Measurements from ENCODE around the gene GNG4.

The GNG4 gene

DNA sequence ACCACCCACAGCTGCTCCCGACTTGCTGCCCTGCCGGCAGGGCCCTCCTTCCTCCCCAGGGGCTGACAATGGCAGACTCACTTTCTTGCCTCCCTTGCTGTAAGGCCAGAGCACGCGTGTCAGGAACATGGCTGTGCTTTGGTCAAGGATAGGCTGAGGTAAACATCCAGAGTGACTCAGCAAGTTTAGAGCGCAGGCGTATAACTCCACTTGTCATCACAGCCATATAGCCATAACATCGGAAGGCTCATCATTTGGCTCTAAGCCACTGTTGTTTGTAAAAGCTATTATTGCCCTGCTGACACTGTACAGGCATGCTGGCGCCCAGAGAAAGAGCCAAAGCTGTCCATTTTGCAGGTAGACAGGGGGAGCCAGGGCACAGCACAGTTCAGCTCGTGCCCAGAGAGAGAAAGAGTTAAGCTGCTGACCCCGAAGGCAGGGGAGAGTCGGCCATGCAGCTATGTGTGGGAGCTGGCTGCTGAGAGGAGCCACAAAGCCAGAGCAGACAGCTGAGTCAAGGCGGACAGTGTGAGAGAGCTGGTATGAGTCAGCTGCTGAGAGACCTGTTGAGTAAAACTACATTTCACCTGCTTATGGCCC, 60.6 kb downstream of the GNG4 start:
- Histone ChIP-seq H3K79me2 (ENCODE audit: insufficient read depth, low read depth) (no peaks in the 10 kb centered on the region), H3K27ac (no peak overlapping the region), H3K27me3 (ENCODE audit: insufficient read depth, low read depth) (no peaks in the 10 kb centered on the region), H3K4me2 (no peak overlapping the region), H3K36me3 (ENCODE audit: insufficient read depth) (no peaks in the 10 kb centered on the region), H2AFZ (ENCODE audit: low read depth) (no peak overlapping the region), H3K4me1 (ENCODE audit: low read depth, poor library complexity, severe bottlenecking) (no peaks in the 10 kb centered on the region), H3K9ac (no peak overlapping the region), H4K20me1 (ENCODE audit: insufficient read depth) (no peaks in the 10 kb centered on the region), H3K4me3 (IDR thresholded peaks at IDR 0.05; ENCODE audit: insufficient read depth, low read depth, low read length) (no peak overlapping the region)
- TF ChIP-seq, protein P1, sequence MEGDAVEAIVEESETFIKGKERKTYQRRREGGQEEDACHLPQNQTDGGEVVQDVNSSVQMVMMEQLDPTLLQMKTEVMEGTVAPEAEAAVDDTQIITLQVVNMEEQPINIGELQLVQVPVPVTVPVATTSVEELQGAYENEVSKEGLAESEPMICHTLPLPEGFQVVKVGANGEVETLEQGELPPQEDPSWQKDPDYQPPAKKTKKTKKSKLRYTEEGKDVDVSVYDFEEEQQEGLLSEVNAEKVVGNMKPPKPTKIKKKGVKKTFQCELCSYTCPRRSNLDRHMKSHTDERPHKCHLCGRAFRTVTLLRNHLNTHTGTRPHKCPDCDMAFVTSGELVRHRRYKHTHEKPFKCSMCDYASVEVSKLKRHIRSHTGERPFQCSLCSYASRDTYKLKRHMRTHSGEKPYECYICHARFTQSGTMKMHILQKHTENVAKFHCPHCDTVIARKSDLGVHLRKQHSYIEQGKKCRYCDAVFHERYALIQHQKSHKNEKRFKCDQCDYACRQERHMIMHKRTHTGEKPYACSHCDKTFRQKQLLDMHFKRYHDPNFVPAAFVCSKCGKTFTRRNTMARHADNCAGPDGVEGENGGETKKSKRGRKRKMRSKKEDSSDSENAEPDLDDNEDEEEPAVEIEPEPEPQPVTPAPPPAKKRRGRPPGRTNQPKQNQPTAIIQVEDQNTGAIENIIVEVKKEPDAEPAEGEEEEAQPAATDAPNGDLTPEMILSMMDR (conservative IDR thresholded peaks at IDR 0.05; ENCODE audit: low read depth, low read length) = no peak

DNA sequence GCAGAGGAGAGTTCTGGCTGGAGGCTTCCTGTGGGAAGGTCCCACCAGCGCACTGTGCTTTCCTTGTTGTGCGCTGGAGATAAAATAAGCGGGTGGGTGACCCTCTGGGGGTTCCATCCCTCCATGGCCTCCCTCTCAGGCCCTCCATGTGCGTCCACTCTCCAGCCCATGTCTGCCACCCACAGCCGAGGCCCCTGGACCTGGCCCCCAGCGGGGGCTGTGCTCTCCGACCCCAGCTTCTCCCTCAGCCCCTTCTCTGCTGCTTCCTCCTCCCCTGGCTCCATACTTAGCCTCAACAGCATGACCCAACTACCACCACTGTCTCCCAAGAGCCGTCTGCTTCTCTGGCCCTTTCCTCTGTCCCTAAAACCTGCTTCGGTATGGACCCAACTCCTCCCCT, 61.4 kb downstream of the GNG4 start:
- H2AFZ ChIP-seq (ENCODE audit: low read depth) = no peak overlapping the region
- no peak overlapping the region for H3K4me3 ChIP-seq (IDR thresholded peaks at IDR 0.05; ENCODE audit: insufficient read depth, low read depth, low read length)

DNA sequence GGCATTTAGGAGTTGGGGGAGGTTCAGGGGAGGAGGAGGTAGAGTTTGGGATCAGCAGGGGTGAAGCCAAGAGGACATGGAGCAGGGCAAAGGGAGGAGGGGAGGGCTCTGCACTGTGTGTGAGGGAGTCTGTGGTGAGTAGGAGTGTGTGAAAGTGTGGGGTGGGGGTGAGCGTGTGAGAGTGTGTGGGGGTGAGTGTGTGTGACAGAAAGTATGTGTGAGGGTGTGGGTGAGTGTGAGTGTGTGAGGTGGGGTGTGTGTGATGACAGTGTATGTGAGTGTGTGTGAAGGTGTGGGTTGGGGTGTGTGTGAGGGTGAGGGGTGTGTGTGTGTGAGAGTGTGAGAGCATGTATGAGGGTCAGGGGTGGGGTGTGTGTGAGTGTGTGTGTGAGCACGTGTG, 62.6 kb downstream of the GNG4 start:
- Histone ChIP-seq H3K4me3 (IDR thresholded peaks at IDR 0.05; ENCODE audit: insufficient read depth, low read depth, low read length) (no peak overlapping the region), H3K4me2 (no peak overlapping the region), H3K27me3 (ENCODE audit: insufficient read depth, low read depth) (no peaks in the 10 kb centered on the region), H3K9ac (no peak overlapping the region), H4K20me1 (ENCODE audit: insufficient read depth) (no peaks in the 10 kb centered on the region), H3K36me3 (ENCODE audit: insufficient read depth) (no peaks in the 10 kb centered on the region), H3K4me1 (ENCODE audit: low read depth, poor library complexity, severe bottlenecking) (no peaks in the 10 kb centered on the region), H2AFZ (ENCODE audit: low read depth) (no peak overlapping the region), H3K79me2 (ENCODE audit: insufficient read depth, low read depth) (no peaks in the 10 kb centered on the region), H3K27ac (no peak overlapping the region)
- TF ChIP-seq, protein P1 (conservative IDR thresholded peaks at IDR 0.05; ENCODE audit: low read depth, low read length) = no peak

More for the DNA sequence above, 61.4 kb downstream of the GNG4 start:
- H3K9ac ChIP-seq = no peak overlapping the region
- H3K36me3 ChIP-seq (ENCODE audit: insufficient read depth) = no peaks in the 10 kb centered on the region
- no peak overlapping the region for H3K27ac ChIP-seq
- TF ChIP-seq, protein P1 (conservative IDR thresholded peaks at IDR 0.05; ENCODE audit: low read depth, low read length) = no peak
- H3K4me1 ChIP-seq (ENCODE audit: low read depth, poor library complexity, severe bottlenecking) = no peaks in the 10 kb centered on the region
- H3K79me2 ChIP-seq (ENCODE audit: insufficient read depth, low read depth) = no peaks in the 10 kb centered on the region
- H3K27me3 ChIP-seq (ENCODE audit: insufficient read depth, low read depth) = no peaks in the 10 kb centered on the region
- H4K20me1 ChIP-seq (ENCODE audit: insufficient read depth) = no peaks in the 10 kb centered on the region
- H3K4me2 ChIP-seq = no peak overlapping the region

DNA sequence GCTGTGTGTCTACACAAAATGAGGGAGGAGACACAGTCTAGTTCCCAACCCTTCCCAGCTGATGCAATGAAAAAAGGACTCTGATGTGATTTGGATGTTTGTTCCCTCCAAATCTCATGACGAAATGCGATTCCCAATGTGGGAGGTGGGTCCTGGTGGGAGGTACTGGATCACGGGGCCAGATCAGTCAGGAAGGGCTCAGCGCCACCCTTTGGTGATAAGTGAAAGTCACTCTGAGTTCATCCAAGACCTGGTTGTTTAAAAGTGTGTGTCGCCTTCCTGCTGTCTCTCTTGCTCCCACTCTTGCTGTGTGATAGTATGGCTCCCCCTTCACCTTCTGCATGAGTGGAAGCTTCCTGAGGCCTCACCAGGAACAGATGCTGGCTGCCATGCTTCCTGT, 63.2 kb downstream of the GNG4 start:
- Histone ChIP-seq H3K9ac (no peak overlapping the region), H3K4me1 (ENCODE audit: low read depth, poor library complexity, severe bottlenecking) (no peaks in the 10 kb centered on the region), H3K27ac (no peak overlapping the region), H2AFZ (ENCODE audit: low read depth) (no peak overlapping the region), H3K4me2 (no peak overlapping the region), H3K36me3 (ENCODE audit: insufficient read depth) (no peaks in the 10 kb centered on the region), H3K27me3 (ENCODE audit: insufficient read depth, low read depth) (no peaks in the 10 kb centered on the region), H4K20me1 (ENCODE audit: insufficient read depth) (no peaks in the 10 kb centered on the region), H3K79me2 (ENCODE audit: insufficient read depth, low read depth) (no peaks in the 10 kb centered on the region), H3K4me3 (IDR thresholded peaks at IDR 0.05; ENCODE audit: insufficient read depth, low read depth, low read length) (no peak overlapping the region)
- TF ChIP-seq, protein P1 (conservative IDR thresholded peaks at IDR 0.05; ENCODE audit: low read depth, low read length) = no peak
